GM21526 (cell line): ENCODE measurements around the gene CALR3.
A peak's percentile ranks its signal among the peaks of the same experiment; 100 is the strongest.
"Not testable (repeated sequence)": the region's sequence is repeated elsewhere in the genome, so short reads cannot be mapped to it uniquely, and the experiment has no call there.

ENCODE experiments used
- ATAC-seq: cut with Tn5 transposase; IDR thresholded peaks from one replicate; pipeline ENCODE4 v1.9.1; 2021; ENCODE audit warnings: moderate library complexity; ENCODE audit not compliant: unreplicated experiment, low FRiP score

Gene CALR3, protein sequence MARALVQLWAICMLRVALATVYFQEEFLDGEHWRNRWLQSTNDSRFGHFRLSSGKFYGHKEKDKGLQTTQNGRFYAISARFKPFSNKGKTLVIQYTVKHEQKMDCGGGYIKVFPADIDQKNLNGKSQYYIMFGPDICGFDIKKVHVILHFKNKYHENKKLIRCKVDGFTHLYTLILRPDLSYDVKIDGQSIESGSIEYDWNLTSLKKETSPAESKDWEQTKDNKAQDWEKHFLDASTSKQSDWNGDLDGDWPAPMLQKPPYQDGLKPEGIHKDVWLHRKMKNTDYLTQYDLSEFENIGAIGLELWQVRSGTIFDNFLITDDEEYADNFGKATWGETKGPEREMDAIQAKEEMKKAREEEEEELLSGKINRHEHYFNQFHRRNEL

DNA sequence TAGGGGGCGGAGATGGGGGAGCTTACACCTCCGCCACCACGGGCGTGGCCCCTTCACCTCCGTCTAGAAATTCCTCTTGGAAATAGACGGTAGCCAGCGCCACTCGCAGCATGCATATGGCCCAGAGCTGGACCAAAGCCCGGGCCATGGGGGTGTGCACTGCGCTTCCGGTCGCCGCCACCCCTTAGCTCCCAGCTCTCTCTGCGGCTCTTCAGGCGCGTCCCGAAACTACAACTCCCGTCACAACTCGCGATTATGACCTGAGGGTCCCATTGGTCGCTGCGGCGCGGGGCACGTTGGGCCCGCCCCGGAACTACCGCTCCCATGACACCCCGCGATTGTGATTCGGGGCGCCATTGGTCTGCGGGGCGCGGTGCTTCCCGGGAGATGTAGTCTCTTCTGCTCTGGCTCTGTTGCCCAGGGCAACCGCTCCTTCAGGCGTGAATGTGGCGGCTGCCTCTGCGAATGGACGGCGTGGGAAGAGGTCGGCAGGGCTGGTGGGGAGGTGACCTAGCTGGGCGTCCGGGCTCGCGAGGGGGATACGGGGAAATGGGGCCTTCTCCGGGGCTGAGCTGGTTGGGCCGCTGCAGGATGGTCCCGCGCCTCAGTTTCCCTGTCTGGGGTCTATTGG is at the start of gene CALR3, which contains the start of gene C19orf44:
Gene CALR3, minus strand, starts transcription at position 186 of the 631 bp plus-strand sequence. Its CDS starts 38 bp downstream, at position 148.
Gene C19orf44, plus strand, starts transcription at position 413 of the 631 bp plus-strand sequence. CDS start 4,399 bp downstream, outside the sequence.
- peak; percentile 87 for ATAC-seq

- ATAC-seq, result no peak
These were observed 48.7 kb upstream of the CALR3 start for GRCh38 chr19:16544473-16545231.

DNA sequence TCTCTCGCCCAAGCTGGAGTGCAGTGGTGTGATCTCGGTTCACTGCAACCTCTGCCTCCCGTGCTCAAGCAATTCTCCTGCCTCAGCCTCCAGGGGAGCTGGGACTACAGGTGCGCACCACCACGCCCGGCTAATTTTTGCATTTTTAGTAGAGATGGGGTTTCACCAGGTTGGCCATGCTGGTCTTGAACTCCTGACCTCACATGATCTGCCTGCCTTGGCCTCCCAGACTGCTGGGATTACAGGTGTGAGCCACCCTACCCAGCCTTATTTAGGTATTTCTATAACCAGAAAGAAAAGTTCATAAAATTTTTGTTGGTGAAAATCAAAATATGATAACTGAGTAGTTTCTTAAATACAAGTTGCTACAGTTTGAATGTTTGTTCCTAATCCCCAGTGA is 47.8 kb upstream of the CALR3 start:
- ATAC-seq, result not testable (repeated sequence)

DNA sequence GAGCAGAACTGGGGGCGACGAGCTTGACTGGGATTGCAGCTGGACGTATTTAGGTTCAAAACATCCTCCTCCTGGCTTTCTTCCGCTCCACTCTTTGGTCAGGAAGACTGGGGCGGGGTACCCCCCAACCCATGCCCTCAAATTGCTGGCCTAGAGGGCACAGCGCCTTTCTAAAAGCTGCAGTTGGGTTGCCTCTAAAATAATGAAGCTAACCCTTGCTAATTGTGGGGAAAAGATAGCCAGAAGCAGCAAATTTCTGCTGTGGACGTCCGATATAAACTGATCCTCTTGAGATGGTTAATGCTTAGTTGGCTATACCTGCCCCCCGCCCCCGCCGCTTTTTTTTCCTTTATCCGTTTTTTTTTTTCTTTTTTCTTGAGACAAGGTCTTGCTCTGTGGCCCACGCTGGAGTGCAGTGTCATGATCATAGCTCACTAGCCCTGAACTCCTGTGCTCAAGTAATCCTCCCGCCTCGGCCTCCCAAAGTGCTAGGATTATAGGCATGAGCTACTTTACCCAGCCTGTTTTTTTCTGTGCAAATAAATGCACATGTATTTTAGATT is 47.0 kb upstream of the CALR3 start:
- no peak for ATAC-seq

- ATAC-seq, result peak; percentile 74
These were observed 46.3 kb upstream of the CALR3 start, which contains the start of gene CHERP for GRCh38 chr19:16542045-16542909. CHERP (minus strand) TSS chr19:16542437; CDS start chr19:16542378, 59 bp downstream.

DNA sequence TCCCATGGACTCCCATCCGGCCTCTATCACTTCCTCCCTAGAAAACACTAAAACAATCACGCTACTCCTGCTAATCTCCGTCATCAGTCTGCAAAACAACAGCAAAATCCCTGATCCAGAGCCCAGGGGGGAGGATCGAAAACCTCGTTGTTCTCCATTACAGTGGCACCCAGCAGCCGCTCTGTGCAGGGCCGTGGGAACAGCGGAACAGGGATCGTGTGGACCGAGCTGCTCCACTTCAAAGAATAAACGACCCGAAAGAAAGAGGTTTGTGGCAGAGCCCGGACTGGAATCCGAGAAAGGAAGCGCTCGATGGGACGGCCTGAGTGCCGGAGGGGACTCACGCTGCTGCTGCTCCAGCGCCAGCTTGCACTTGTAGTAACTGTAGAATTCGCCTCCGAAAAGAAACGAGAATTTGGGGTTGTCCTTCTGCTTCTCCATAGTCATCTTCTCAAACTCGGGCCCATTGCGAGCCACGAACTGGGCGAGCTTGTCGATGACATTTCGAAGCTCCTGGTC is 45.6 kb upstream of the CALR3 start:
- no peak for ATAC-seq

DNA sequence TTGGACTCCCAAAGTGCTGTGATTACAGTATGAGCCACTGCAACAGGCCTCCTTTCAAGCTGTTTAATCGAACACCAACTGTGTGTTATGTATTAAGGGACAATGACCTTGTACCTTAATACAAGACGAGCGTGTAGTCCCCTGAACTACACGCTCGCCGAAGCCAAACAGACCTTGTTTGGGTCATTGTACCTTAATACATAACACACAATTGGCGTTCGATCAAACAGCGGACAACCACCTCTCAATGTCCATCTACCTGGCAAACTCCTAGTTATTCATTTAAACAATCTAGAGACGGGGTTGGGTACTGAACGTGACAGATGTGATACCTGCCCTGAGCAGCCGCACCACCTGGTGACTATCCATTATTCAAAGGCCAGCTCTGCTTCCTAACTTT is 45.0 kb upstream of the CALR3 start:
- ATAC-seq, result no peak

DNA sequence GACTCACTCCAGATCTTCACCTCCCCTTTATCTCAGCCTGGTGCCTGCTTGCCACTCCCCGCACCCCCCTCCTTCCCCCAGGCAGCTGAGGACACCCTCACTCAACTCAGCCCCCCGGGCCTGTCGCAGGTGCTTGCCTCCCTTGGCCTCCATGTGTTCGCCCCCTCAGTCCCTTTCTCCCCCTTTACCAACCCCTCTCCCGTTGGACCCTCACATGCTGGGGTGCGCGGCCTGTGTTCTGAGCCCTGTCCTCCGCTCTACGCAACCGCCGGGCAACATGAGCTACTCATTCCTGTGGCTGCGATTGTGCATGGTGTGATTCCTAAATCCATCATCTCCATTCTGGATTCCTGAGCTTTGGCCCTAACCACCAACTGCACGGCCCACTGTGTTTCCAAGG is 41.1 kb upstream of the CALR3 start:
- ATAC-seq, result no peak

- ATAC-seq, result no peak
These were observed 40.2 kb upstream of the CALR3 start for GRCh38 chr19:16536130-16536529.

GRCh38 chr19:16535381-16535780 is 39.4 kb upstream of the CALR3 start:
- ATAC-seq, result no peak

DNA sequence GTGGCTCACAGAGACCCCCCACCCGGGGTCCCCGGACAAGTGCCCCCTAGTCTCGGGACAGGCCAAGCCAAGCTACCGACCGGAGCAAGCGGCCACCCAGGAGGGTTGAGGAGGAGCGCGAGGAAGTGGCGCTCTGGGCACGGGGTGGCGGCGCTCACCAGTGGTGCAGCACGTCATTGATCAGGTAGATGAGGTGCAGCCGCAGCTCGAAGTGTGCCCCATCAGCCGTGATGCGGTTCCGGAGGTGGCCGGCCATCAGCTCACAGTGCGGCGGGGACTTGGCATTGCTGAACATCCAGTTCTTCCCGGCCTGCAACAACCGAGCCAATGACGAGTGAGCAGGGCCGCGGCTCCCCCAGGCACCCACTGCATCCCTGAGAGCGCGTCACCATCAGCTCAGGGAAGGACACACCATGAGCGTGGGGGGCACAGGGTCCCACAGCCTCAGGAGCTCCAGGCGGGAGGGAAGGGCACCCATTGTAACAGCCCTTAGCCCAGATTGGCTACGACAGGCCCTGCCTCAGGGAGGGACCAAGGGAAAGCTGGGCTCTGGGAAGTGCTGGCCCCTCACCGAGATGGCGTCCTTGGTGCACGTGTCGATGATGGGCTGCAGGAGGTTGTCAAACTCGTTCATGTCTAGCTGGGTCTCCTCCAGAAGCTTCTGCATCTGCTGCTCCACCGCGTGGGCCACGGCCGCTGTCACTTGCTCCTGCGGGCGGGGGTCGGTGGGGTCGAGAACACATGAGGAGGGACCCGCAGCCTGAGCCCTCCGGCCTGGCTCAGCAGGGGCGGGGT is 36.7 kb upstream of the CALR3 start:
- no peak for ATAC-seq

DNA sequence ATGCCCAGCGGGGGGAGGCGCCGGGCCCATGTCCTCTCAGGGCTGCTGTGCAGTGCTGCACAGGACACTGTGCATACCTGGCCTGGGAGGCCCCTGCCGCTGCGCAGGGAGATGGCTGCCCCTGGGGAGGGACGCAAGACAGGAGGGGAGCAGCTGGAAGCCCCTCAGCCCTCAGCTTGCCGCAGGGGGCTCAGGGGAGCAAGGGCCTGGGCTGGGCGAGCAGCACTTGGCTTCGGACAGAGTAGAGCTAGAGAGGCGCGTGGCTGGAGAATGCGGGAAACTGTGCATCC is 35.4 kb upstream of the CALR3 start:
- ATAC-seq, result no peak

DNA sequence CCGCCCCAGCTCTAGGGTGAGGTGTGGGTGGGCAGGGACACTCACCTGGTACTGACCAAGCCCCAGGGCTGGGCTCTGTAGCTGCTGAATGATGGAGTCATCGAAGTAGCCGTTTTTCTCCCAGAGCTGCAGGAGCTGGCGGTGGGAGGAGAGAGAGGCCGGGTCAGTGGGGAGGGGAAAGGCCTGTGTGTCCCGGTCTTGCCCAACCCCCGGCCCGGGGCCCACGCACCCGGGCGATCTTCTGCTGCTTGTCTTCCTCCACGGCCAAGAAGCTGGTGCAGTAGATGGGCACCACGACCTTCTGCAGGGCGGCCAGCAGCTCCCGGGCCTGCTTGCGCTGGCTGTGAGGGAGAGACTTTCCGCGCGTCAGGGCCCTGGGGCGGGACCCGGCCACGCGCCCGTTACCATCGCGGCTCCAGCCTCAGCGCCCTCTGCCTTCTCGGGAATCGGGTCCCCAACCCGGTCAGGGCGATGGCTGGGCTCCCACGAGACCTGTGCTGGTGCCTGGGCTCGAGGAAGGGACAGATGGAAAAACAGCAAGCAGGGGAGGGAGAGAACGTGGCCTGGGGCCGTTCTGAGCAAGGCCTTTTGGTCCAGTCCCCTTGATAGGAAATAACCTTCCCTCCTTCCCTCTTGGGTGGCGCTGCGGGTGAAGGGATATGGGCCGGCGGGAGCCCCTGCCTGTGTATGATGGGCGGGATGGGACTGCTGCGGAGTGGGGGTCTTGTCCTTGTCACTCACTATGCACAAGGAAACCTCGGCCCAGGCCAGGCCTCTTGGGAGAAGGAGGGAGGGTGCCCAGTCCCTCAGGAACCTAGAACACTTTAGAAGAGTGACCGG is 34.8 kb upstream of the CALR3 start:
- ATAC-seq, result no peak

DNA sequence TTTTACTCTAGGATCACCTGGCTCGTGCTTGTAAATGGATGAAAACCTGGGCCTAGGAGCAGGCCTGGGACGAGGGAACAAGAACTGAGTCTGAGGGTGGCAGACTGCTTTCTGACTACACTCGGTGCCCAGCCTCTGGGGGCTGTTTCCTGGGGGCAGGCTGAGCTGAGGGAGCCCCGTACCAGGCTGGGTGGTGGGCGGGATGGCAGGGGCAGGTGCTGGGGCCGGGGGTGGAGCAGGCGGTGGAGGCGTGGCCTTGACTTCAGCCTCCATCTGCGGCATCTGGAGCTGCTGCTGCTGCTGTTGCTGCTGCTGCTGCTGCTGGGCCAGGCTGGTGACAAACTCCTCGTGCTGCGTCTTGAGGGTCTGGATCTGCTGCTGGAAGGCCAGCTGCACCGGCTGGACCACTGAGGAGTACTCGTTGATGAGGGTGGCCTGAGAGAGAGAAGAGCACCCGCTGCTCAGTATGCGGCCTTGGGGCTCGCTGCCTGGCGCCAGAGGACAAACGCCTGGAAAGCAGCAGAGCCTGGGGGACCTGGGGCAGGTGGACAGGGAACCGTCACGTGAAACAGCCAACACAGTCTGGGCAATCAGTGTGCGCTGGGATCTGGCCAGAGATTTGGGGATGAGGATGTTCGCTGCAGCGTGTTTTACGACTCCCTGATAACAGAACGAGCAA is 33.6 kb upstream of the CALR3 start:
- no peak for ATAC-seq

DNA sequence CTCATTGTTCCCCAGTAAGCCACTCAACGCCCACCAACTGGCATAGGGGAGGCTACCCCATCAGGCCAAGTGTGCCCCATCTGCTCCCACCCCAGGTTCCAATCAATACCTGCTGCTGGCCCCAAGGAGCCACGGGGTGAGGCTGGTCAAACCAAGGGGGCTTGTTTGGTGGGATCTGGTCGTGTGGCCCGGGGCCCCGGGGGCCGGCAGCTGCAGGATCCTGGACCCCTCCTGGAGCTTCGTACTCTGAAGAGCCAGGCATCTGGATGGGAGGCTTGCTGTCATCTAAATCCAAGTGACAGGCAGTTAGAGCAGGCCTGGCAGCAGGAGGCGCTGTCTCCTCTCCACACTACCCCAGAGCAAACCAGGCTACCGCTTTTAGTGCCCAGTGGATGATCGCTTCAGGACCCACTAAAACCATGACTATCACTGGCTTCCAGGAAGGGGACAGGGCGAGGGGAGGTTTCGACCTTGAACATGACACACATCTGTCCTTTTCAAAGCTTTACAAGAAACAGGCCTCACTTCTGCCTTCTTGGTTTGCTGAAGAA is 32.1 kb upstream of the CALR3 start:
- ATAC-seq, result no peak

DNA sequence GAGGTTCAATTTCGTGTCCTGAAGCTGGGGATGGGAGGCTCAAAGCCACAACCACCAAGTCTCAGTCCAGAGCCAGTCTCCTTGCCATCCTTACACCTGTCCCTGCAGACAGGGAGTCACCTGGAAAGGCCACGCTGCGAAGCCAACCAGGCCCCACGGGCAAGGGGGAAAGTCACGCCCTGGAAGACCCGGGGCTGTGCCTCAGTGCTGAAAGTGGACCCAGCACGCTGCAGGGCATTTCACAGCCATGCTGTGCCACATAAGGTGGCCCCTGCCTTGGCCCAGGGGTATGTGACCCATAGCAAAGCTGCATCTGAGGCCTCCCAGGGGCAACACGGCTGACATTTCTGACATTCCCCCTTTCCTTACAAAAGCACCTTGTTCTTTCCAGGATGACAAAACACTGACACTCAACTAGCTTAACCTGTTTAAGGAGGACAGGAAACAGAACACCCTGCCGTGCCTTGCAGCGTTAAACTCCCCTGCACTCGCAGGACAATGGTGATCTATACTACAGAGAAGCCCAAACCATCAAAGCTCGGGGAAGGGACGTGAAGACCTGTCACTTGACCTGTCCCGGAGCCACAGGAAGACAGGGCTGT is 31.5 kb upstream of the CALR3 start:
- ATAC-seq, result no peak
